Spinal cord (tissue), 10 donors: ENCODE data around the gene DCLK1. TPM values are rescaled to one million over a fixed set of nuclear protein-coding genes. Genes with fewer than 3 reads are reported as not detected.

ENCODE experiments used
- DNase-seq, 6 donors: peaks; one replicate each; pipeline versions ENCODE4 v3.0.0 to v3.0.0-alpha.2; 2013 to 2015; ENCODE audit warnings: low spot score in 6 of 6, low read depth in 4 of 6
- H3K27ac ChIP-seq: one replicate; pipeline ENCODE4 v1.5.1; 2013; ENCODE audit warnings: low read depth, low read length, control low read depth
- H3K27me3 ChIP-seq: one replicate; pipeline ENCODE4 v1.6.1; 2013; ENCODE audit warnings: low read length; ENCODE audit not compliant: control insufficient read depth, insufficient read depth
- H3K36me3 ChIP-seq: one replicate; pipeline ENCODE4 v1.6.1; 2013; ENCODE audit warnings: low read length; ENCODE audit not compliant: control insufficient read depth, insufficient read depth
- H3K4me1 ChIP-seq: one replicate; pipeline ENCODE4 v1.6.1; 2013; ENCODE audit warnings: low read length; ENCODE audit not compliant: control insufficient read depth, insufficient read depth
- H3K4me3 ChIP-seq: one replicate; pipeline ENCODE4 v1.5.1; 2013; ENCODE audit warnings: low read depth, low read length, control low read depth
- H3K9me3 ChIP-seq: one replicate; pipeline ENCODE4 v1.6.1; 2013; ENCODE audit warnings: low read length; ENCODE audit not compliant: control insufficient read depth, insufficient read depth
- WGBS: methylation state at CpG from one replicate; pipeline ENCODE4 v1.1.5; 2013; ENCODE audit warnings: missing lambda C conversion rate; ENCODE audit not compliant: insufficient coverage; 5-methylcytosine and 5-hydroxymethylcytosine counted together
- polyA plus RNA-seq, 2 donors: library from polyadenylated mRNA; unstranded; fragments of 120-200 nt; gene quantifications; one replicate each; pipeline ENCODE4 v1.2.1, GENCODE V29; 2013; ENCODE audit not compliant: insufficient read length in 2 of 2
- total RNA-seq, 2 donors: library from RNA; depleted of rRNA in 1 of 2; stranded (reverse); fragments of 120-200 nt in 1 of 2; fragments of >200 nt in 1 of 2; gene quantifications; one replicate each; pipeline versions ENCODE4 v1.2.3 to v1.2.4, GENCODE V29; 2013 to 2014
- donor health status: healthy.

Gene DCLK1
- total and polyA plus RNA-seq, 4 donors: 112 to 239 (median 143) TPM

DNA sequence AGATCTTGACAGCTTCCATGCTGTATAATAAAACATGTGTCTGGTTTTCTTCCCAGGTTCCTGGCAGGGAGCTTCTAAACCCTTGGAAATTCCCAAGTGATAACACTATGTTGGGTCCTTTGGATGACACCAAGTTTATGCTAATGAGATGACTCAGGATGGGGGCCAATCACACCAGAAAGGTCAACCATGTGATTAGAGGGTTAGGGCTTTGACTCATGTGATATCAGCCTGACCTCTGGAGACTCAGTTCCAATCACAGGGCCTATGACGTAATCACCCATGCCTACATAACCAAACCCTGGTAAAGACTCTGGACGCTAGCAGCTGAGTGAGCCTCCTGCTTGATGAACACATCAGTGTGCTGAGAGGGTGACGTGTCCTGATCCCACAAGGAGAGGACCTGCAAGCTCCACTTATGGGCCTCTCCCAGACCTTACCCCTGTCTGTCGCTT is 203.6 kb downstream of the DCLK1 start:
- H3K27me3 ChIP-seq: no peaks in the 10 kb centered on the region
- no peak overlapping the region for H3K4me3 ChIP-seq
- H3K36me3 ChIP-seq: peaks cover 10% of the 10 kb centered on the region
- no peak overlapping the region for H3K27ac ChIP-seq
- WGBS: 63% methylated on average over 4 of the region's 4 CpGs
- H3K9me3 ChIP-seq: no peaks in the 10 kb centered on the region
- no peaks in the 10 kb centered on the region for H3K4me1 ChIP-seq
- DNase-seq: no peak

DNA sequence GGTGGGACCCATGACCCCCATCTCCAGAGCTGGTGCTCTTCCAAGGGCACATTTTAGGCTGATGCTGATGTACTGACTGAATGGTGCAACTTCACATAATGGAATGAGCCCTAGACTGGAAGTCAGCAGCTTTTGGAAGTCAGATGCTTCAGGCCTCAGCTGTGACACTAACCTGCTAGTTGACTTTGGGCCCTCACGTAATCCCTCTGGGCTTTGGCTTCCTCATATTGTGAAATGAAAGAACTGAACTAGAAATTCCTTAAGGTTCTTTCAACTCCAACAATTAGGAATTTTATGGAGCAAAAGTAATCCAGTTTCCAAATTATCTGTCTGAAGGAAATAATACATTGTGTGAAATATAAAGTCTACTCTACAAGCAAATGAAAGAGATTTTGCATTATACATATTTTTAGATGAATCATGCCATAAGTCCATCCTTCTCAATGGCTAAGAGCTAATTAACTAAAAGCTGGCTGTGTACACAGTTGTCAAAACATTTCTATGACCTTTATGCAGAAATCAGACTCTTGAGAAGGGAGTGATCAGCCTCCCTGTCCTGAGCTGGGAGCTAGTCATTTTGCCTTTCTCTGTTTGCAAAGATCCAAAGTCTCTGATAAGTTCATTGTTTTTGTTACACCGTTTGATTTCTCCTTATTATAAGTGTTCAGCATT is 204.2 kb downstream of the DCLK1 start:
- peaks cover 10% of the 10 kb centered on the region for H3K36me3 ChIP-seq
- no peak overlapping the region for H3K27ac ChIP-seq
- H3K4me3 ChIP-seq: no peak overlapping the region
- no peaks in the 10 kb centered on the region for H3K27me3 ChIP-seq
- WGBS: no CpG with 5 or more reads among the region's 2 CpGs
- H3K4me1 ChIP-seq: no peaks in the 10 kb centered on the region
- no peak for DNase-seq
- H3K9me3 ChIP-seq: no peaks in the 10 kb centered on the region

DNA sequence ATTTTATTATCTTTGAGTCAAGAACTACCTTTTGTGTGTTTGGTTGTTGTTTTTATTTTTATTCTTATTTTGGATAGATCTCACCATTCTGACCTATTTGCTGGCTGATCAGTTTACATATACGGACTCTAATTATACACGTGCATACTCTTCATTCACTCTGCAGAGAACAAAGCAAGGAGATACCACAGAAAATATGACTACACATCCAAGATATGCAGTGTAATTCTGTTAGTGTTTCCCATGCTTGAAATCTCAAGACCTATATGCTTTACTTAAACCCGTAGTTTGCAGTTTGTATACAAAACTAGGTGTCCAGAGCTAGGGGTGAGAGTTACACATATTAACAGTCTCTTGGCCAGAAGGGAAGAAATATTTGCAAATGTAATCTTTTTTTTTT is 205.5 kb downstream of the DCLK1 start:
- Histone ChIP-seq H3K4me3 (no peak overlapping the region), H3K4me1 (peaks cover 3% of the 10 kb centered on the region), H3K27ac (no peak overlapping the region), H3K36me3 (peaks cover 10% of the 10 kb centered on the region), H3K27me3 (no peaks in the 10 kb centered on the region), H3K9me3 (no peaks in the 10 kb centered on the region)
- WGBS: no CpG with 5 or more reads among the region's 3 CpGs
- DNase-seq: no peak

DNA sequence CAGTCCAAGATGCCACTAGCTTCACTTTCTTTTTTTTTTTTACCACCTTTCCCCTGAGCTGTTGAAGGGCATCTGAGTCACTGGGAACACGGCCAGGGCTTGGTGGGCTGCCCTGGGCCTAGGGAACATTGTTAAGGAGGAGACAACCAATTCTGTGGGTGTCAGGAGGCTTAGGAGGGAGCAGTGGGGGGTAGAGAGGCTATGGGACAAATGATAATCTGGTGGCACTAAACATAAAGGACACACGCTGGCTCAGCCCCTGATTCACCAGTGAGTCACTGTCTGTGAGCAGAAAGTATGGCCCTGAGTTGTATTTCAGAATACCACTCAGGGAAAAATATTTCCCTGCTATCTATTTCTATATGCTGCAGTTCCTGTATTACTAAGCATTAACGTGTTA is 207.8 kb downstream of the DCLK1 start:
- Histone ChIP-seq H3K27ac (no peak overlapping the region), H3K4me1 (peaks cover 5% of the 10 kb centered on the region), H3K36me3 (peaks cover 11% of the 10 kb centered on the region), H3K27me3 (no peaks in the 10 kb centered on the region), H3K9me3 (no peaks in the 10 kb centered on the region), H3K4me3 (no peak overlapping the region)
- no peak for DNase-seq
- 80% methylated on average over 1 of the region's 3 CpGs for WGBS

DNA sequence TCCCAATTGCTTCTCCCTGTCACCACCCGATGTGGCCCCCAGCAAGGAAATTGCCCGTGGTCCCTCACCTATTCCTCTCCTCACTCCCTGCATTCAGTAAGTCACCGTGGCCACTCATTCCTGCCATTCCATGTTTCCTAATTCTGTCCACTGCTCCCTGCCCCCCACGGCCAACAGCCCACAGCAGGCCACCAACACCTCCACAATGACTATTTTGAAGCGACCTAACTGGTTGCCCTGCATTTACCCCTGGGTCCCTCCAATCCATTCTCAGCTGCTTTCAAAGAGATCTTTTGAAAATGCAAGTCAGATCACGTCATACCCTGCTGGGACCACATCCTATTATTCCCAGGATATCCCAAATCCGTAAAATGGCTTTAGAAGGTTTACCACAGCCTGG is 210.4 kb downstream of the DCLK1 start:
- no peaks in the 10 kb centered on the region for H3K27me3 ChIP-seq
- H3K36me3 ChIP-seq: peaks cover 8% of the 10 kb centered on the region
- no peak for DNase-seq
- no peak overlapping the region for H3K4me3 ChIP-seq
- H3K4me1 ChIP-seq: peaks cover 8% of the 10 kb centered on the region
- H3K9me3 ChIP-seq: no peaks in the 10 kb centered on the region
- no peak overlapping the region for H3K27ac ChIP-seq
- 77% methylated on average over 7 of the region's 7 CpGs for WGBS

DNA sequence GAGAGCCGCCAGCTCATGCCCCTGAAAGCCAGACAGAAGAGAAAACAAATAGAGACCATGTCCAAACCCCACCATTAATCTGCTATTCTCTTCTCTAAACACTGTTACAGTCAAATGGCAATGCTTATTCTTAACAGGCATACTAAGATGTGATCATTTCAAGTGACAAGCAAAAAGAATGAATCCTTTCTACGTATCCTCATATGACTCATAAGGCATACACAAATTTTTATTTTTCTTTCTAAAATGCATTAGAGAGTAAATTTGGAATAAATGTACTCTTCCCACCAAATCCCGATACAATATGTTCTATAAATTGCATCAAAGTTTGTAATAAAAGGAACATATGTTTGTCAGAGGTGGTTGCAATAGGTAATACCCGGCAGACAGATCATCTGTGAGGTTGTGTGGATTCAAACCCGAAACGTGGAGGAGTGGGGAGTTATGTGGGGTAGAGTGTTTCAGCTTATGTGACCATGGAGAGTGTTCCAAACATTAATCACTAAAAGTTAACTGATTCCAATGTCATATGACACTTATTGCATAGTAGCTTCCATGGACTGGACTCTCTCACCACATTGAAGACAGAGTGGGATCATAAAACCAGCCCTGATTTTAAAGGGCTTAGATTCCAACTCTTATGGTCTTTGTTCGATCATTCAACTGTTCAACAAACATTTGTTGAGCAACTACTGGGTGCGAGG is 213.1 kb downstream of the DCLK1 start:
- 75% methylated on average over 2 of the region's 8 CpGs for WGBS
- Histone ChIP-seq H3K4me3 (no peak overlapping the region), H3K36me3 (peaks cover 2% of the 10 kb centered on the region), H3K4me1 (peaks cover 8% of the 10 kb centered on the region), H3K9me3 (no peaks in the 10 kb centered on the region), H3K27ac (no peak overlapping the region), H3K27me3 (no peaks in the 10 kb centered on the region)
- no peak for DNase-seq

DNA sequence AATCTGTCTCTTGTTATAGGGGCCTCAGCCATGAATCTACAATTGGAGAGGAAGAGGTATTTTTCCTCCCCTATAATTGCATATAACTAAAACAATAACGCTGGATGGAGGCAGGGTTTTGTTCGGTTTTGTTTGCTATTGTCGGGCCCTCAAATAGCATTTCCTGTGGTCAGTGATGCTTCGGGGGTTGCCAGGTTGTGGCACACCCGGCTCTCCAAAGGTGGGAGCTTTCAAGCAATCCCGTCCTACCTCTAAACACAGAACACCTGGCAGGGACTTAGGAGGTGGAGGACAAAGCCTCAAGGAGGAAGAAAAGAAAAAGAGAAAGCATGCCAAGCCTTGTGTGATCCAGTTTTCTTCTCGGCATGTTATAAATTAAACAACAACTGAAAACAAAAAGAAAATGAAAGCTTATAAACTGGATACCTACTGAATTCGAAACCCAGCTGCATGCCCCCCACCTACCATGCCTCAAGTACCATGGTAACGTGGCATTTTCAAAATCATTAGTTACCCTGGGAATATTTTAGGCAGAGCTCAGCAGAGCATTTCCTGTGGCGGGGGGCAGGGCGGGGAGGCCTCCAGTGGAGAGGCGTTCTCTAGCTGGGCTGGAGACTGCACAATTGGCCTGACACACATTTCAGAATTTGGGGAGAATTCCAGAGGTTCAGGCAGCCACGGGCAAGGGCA is 213.8 kb downstream of the DCLK1 start:
- WGBS: 31% methylated on average over 6 of the region's 13 CpGs
- H3K9me3 ChIP-seq: no peaks in the 10 kb centered on the region

DNA sequence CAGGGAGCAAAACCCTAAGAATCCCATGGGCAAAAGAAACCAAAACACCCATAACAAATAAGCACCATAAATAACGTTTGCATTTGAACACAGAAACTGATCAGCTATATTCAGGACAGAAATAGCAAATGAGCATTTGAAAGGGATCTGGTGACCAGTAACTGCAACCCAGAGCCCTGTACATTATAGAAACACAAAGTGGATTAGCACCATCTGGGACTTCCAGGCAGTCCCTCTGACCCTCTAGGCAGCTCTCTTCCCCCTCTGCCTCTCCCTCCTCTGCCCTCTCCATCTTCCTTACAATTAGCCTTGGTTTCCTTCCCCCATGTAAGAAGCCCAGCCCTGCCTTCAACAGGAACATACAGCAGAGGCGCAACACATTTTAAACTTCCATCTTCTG is 215.0 kb downstream of the DCLK1 start:
- Histone ChIP-seq H3K36me3 (peaks cover 5% of the 10 kb centered on the region), H3K4me3 (no peak overlapping the region), H3K27ac (no peak overlapping the region), H3K9me3 (no peaks in the 10 kb centered on the region), H3K27me3 (no peaks in the 10 kb centered on the region), H3K4me1 (peaks cover 8% of the 10 kb centered on the region)
- 50% methylated on average over 2 of the region's 2 CpGs for WGBS
- no peak for DNase-seq

More for the DNA sequence above, 213.8 kb downstream of the DCLK1 start:
- H3K27ac ChIP-seq: no peak overlapping the region
- peaks cover 8% of the 10 kb centered on the region for H3K4me1 ChIP-seq
- DNase-seq: peak in 2 of 6 donors; percentile 44 to 71
- H3K4me3 ChIP-seq: no peak overlapping the region
- no peaks in the 10 kb centered on the region for H3K27me3 ChIP-seq
- peaks cover 5% of the 10 kb centered on the region for H3K36me3 ChIP-seq

DNA sequence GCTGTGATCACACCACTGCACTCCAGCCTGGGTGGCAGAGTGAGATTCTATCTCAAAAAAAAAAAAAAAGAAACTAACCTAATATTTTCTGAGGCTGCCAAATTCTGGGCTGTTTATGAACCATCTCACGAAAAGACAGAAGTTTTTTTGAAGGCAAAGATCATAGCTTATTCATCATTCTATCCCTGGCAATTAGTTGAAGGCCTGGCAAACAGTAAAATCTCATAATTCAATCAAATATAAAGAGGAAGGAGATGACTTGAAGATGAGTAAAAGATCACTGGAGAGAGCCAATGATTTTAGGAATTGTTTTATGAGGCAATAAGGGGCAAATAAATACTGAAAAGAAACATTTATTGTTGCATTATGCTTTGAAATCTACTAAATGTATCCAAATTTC is 216.5 kb downstream of the DCLK1 start:
- Histone ChIP-seq H3K4me1 (peaks cover 5% of the 10 kb centered on the region), H3K9me3 (no peaks in the 10 kb centered on the region), H3K36me3 (peaks cover 3% of the 10 kb centered on the region), H3K27ac (no peak overlapping the region), H3K4me3 (no peak overlapping the region), H3K27me3 (no peaks in the 10 kb centered on the region)
- DNase-seq: peak in 1 of 6 donors; percentile 56
- no CpG with 5 or more reads among the region's 1 CpG for WGBS
